Left forelimb (tissue), 1 donor: ENCODE data around the gene METTL18.
"Not testable (repeated sequence)": the region's sequence is repeated elsewhere in the genome, so short reads cannot be mapped to it uniquely, and the experiment has no call there.

Source experiments
- DNase-seq: peaks from one replicate; pipeline ENCODE4 v3.0.0-alpha.2; 2018; ENCODE audit warnings: low spot score

METTL18 gene

DNA sequence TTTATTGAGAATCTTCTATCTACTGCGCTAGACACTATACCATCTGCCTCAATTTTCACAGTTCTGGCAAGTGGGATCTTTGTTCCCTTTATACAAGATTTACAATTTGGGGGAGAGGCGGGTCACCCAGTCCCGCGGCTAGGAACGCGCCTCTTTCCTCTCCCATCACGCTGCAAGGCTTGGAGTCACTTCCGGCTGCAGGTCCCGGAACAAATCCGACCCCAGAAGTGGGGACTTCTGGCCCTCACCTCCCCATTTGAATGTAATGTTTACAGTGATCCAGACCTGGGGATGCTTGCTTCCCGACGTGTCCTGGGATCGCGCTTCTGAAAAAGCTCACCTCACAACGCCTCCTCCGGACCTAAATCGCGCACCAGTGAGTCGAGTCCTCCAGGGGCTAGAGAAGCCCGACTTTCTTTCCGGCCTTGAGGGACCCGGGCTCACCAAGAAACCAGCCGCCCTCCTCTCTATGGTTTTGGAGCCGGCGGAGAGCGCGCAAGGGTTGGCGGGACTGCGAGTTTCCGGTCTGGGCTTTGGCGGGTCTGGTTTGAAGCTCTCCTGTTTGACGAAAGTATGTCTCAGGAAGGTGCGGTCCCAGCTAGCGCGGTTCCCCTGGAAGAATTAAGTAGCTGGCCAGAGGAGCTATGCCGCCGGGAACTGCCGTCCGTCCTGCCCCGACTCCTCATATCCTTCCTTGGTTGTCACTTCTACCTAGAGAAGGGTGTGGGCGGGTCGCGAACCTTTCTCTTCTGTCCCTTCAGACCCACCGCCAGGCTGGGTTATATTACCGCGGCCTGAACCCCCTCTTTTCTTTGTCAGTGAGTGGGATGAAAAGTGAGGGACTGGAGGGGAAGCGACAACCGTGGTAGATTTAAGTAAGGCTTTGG lies at the start of gene METTL18:
METTL18 (minus strand) TSS at position 378 of the 887 bp plus-strand sequence. CDS start 1,212 bp downstream, outside the sequence.
- peak; percentile 95 for DNase-seq

DNA sequence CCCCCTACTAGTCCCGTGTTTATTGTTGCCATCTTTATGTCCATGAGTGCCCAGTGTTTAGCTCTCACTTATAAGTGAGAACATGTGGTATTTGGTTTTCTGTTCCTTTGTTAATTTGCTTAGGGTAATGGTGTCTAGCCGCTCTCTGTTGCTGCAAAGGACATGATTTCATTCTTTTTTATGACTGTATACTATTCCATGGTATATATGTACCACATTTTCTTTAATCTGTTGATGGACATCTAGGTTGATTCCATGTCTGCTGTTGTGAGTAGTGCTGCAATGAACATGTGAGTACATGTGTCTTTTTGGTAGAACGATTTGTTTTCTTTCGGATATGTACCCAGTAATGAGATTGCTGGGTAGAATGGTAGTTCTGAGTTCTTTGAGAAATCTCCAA lies 44.2 kb upstream of the METTL18 start:
- no peak for DNase-seq

DNA sequence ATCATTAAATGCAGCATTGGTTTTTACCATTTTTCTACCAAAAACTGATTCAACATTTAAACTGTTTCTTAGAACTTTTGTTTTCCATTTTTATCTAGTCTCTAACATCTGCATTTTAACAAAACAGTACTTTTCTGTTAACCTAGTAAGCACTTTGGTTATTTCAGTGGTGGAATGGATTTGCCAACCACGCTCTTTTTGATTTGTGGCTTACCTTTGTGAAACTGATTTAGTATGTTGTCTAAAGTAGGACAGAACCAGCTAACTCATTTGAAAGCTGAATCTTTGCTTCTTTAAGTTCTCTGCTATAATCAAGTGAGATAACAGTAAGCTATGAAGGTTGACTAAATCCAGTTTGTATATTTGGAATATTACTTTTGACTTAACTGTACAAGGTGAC lies 41.5 kb upstream of the METTL18 start:
- no peak for DNase-seq

DNA sequence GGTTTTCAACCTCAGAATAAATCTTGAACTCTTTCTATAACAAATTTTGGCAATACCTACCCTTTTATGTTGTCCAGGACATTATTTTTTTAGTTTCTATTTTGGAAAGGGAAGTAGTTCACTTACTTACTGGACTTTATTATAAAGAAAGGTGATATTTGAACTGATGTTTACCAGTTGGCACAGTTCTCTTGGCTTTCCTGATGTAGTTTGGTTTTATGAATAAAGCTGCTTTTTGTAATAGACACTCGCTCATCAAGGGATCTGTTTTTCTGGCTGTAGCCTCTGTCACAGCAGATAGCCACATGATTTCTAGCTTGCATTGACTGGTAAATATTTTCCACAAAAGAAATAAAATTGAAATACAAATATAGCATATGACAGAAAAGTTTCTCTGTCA lies 40.9 kb upstream of the METTL18 start:
- no peak for DNase-seq

DNA sequence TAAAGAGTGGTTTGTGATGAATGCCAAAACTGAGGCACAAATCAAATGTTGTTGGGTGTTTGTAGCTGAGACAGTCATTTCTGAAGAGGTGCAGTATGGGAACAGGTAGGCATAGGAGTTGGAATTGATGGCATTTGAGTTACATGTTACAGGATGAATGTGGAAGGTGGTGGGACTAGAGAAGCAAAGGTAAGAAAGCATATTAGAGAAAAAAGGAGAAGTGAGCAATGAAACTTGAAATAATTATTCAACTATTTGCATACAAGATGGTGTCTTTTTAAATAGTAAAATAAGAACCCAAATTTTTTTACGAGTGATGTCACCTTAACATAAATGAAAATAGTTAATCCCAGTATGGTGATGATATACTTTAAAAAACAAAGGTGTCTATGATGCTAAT lies 40.2 kb upstream of the METTL18 start:
- DNase-seq = no peak

DNA sequence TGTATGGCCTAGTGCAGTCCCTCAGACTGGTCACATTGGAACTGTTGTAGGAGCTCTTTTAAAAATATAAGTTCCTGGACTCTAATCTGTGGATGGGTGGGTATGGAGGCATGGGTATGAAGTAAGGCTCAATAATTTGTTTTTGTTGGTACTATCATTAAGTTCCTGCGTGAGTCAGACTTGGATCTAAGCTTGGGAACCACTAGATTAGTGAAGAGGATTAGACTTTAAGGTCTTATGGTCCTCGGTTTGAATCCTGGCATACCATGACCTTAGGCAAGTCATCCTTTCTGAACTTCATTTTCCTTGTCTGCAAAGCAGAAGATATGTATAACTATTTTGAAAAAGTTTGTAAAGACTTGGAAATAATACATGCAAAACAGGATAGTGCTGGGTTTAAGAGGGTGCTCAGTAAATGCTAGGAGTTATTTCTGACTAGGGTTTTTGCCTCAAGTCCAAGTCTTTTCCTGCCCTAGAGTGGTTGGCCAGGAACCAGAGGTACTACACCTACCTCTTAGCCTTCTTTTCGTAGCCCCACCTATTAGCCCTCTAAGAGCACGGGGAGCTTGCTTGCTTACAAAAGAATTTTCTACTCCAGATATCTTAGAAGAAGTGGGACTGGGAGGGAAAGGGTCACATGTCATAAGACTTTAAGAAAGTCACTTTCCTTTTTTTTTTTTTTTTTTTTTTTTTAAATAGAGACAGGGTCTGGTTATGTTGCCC lies 38.6 kb upstream of the METTL18 start:
- DNase-seq = no peak

DNA sequence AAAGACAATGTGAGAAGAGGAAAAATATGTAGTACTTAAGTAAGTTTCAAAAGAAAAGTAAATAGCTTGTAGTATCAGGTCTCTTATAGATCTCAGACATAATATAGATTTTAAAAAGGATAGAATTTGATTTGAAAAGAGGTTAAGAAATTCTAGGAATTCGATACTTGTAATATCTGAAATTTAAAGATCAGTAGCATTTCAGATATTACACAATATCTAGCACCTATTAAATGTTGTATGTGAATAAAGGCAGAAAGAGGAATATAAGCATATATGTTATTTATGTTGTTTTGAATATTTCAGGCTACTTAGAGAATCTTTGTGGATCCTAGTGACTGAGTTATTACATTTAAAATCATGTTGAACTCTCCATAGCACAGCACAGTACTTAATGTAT lies 35.0 kb upstream of the METTL18 start:
- no peak for DNase-seq

DNA sequence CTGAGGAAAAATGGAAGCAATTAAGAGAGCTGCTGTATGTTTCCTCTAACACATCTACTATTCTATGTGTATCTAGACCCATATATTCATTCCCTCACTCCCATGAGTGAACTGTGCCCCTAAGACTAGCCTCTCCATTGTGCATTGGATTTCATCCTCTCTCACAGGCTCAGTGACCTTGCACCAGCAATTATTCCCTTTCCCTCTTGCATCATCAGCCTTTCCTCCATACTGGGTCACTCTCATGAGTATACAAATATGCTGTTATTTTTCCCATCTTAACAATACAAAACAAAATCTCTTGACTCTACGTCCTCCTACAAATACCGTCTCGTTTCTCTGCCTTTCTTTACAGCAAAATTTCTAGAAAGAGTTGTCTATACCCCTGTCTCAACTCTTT lies 29.4 kb upstream of the METTL18 start:
- DNase-seq = no peak

DNA sequence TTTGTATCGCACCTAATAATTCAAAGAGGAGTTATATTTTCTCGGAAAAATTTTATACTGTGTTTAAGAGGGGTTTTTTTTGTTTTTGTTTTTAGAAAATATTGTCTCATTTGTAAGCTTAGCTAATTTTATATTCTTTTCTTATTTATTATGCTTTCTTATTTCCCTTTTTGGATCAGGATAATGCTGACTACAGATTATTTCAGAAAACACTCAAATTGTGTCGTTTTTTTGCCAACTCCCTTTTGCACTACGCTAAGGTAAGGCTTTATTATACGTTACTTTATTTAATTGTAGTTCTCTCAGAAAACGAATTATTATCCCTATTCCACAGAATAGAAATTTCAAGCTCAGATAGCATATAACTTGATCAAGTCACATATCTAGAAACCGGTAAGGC lies 26.8 kb upstream of the METTL18 start:
- DNase-seq = no peak

DNA sequence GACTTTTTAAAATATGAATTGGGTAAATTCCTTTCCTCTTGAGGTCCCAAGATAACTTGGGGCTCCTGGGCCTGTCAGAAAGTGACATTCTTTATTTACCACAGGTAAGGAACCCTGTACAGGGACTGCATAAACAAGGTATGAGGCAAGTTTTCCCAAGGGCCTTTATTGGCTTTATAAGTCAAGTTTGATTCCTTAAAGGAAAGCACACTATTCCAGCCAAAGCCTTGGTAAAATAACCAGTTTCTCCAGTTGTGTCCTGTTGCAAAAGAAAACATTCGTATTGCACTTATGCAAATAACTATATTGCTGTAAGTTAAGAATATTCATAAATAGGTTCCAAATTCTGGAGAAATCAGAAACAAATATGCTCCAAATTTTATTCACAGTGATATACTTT lies 21.9 kb upstream of the METTL18 start:
- DNase-seq = no peak

DNA sequence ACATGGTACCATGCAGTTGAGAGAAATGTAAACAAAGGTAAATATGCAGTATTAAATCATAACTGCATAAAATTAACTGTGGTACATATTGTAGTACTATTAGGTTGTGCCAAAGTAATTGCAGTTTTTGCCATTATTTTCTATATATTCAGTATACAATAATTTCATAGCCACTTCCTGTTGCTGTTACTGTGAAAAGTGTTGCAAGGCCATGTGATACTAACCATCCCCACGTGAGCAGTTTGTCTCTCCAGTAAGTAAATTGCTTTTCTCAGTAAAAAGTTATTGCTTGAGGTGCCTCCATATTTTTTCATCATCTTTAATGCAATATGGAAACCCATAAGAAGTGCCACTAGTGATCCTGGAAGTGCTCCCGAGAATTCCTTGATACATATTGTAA lies 19.6 kb upstream of the METTL18 start:
- no peak for DNase-seq

DNA sequence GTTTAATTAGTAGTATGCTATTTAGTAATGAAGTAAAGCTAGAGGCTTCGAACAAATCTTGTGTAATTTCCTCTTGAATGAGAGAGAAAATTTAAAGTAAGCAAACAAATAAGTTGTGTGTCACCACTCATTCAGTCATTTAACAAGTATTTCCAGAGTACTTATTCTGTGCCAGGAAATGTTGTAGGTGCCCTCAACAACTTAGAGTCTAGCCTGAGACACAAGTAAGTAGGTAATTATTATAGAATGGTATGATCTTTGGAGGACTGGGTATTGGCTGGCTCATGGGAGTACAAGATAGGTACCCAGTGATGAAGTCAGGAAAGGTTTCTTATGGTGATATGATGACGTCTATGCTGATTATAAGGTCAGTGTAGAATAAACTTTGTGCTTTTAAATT lies 17.4 kb upstream of the METTL18 start:
- no peak for DNase-seq

DNA sequence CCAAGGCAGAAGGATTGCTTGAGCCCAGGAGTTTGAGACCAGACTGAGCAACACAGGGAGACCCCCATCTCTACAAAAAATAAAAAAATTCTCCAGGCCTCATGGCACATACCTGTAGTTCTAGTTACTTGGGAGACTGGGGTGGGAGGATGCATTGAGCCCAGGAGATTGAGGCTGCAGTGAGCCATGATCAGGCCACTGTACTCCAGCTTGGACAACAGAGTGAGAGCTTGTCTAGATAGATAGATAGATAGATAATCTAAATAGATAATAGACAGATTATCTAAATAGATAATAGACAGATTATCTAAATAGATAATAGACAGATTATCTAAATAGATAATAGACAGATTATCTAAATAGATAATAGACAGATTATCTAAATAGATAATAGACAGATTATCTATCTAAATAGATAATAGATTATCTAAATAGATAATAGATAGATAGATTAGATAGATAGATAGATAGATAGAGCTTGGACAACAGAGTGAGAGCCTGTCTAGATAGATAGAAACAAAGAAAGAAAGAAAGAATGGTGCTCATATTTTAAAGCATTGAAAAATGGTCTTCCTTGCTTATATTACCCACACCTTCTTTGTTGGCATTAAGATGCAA lies 16.8 kb upstream of the METTL18 start:
- not testable (repeated sequence) for DNase-seq

DNA sequence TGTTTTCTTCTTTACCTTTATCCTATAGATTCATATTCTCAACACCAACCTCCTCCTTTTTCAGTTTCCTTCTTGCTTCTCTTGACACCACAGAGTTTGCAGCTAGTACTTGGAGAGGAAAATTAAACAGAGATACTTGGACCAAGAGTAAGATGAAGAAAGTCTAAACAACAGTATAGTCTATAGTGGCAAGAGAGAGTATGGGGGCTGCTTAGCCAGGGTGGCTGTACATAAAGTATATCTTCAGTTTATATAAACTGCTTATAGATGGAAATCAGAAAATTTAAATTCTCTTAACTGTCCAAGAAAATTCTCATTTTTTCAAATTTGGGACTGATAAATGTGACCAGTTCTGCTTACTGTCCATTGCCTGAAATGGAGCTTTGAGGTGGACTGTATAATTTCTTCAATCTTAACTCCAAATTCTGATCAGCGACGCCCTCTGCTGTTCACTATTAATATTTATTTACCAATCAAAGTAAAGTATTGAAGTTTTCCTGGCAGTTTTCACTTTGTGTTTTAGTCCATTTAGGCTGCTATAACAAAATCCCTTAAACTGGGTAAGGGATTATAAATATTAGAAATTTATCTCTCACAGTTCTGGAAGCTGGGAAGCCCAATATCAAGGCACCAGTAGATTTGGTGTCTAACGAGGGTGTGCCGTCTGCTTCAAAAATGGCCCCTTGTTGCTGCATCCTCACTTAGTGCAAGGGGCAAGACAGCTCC lies 14.8 kb upstream of the METTL18 start:
- no peak for DNase-seq

DNA sequence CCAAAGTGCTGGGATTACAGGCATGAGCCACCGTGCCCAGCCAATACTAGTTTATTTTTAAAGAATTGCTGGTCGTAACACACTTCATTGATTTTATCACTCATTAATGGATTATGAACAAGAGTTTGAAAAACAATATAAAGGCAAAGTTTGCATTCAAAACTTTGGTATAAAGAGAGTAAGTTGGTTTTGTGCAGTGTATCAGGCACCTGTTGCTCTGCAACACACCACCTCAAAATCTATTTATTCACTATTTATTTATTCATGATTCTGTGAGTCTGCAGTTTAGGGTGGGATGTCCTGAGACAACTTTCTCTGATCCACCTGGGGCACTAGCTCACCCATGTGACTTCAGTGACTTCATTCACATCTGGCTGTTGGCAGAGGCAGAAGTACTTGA lies 10.2 kb upstream of the METTL18 start:
- no peak for DNase-seq

DNA sequence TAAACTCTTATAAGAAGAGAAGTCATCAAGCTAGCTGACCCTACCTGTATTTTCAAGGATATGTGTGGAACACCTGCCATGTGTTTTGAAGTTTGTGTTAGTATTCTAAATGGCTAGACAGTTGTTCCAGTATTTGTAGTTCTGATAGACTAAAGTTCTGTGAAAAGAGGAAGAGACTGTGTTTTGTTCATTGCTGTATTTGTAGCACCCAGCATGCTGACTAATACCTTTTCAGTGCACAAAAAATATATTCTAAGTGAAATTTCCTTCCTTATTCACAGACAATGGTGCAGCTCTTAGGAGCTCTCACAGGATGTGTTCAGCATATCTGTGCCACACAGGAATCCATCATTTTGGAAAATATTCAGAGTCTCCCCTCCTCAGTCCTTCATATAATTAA lies 8.2 kb upstream of the METTL18 start:
- no peak for DNase-seq

DNA sequence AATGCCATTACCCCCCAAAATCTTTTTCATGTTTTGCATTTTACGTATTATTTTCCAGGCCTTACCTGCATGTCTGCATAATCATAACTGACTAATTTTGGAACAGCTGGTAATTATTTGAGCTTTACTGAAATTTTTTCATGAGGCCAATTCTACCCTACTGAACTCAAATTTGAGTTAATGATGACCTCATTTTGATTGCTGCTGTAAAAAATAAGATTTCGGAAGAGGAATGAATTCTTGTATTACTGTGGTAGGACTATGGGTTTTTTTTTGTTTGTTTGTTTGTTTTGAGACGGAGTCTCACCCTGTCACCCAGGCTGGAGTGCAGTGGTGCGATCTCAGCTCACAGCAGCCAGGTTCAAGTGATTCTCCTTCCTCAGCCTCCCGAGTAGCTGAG lies 2.6 kb upstream of the METTL18 start:
- no peak for DNase-seq

DNA sequence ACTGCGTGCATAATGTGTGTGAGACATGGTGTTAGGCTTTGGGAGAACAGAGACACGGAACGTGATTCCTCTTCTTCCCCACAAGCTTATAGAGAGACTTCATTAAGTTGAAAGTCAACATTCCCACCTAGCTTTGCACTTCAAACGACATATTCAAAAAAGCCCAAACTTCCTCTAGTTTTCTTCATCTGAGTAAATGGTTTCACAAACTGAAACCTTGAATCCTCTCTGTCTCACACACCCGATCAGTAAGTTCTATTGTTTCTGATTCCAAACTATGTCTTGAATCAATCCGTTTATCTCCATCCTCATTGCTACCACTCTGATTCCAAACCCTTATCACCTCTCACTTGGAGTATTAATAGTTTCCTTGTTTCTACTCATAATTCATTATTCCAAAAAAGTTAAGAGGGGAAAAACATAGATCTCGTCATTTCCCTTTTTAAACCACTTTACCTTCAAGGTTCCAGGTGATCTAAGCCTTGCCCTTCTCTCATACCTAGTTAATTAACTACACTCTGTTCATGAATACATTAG lies 1.6 kb upstream of the METTL18 start:
- DNase-seq = no peak

DNA sequence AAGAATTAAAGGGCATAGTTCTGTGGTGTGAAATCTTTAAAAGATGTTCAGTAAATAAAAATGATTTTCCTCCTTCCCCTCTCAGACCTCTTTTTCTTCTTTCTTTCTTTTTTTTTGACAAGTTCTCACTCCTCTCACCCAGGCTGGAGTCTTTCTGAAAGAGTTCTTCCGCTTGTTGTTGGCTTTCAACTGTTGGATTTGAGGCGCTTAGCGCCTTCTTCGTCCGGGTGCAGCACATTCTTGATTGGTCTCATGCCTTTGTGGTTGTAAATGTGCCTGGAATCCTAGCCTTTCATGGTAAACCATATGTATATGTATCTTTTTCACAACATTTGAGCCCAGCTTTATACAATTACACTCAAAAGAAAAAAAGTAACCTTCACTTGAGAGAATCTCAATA lies 980 bp upstream of the METTL18 start:
- no peak for DNase-seq

DNA sequence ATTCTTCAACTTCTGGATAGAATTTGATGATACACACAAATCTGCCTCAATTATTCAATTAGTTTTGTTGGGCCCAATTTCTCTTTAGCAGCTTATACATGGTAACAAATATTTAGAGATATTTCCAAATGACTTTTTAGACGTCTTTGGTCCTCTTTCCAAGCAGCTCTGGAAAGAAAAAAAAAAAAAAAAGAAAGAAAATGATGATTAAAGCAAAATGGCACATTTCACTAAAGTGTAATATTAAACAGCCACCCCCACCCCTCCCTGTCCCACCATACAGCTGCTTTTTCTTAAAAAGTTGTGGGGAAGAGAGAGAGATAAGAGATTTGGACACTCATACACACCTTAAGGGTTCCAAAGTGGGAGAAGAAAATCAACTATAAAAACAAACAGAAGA lies 977 bp downstream of the METTL18 start:
- DNase-seq = no peak

DNA sequence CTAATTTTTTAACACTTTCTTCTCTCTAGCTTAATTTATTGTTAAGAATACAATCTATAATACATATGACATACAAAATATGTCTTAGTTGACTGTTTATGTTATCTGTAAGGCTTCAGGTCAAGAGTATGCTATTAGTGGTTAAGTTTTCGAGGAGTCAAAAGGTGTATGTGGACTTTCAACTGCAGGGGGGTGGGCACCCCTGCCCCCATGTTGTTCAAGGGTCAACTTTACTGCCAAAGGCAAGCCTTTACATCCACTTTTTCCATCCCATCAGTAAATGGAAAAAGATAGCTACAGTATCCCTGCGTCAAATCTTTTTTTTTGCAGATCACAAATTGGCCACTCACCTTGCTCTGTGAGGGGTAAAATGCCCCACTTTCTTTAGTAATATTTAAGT lies 6.3 kb downstream of the METTL18 start:
- DNase-seq = no peak

DNA sequence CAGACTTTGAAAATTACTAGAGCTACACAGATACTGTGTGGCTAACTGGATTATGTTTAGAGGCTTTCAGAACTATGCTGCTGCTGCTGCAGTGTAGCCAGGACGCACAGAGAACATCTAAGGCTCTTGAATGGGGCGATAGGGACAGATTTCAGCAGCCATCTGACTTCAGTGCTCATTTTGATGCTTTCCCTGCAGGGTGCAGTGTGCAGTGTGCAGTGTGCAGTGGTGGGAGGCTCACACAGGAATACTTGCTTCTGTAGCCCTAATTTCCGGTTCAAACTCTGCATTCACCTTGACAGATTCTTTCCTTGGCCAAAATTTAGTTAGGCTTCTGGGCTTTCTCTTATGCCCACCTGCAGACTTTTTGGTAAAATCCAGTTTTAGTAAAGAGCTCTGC lies 7.7 kb downstream of the METTL18 start:
- no peak for DNase-seq
